ENCODE results near the gene MYT1. TPM values are rescaled to one million over a fixed set of nuclear protein-coding genes. Genes with fewer than 3 reads are reported as not detected.

The MYT1 gene
- total and polyA plus RNA-seq, 4 donors: under 0.01 to 6.5 (median 0.08) TPM

- Histone ChIP-seq H3K4me3 (ENCODE audit: low read depth in 1 of 3, low read length in 3 of 3) (no peak overlapping the region), H3K27me3 (ENCODE audit: control insufficient read depth in 4 of 4, insufficient read depth in 4 of 4, low read length in 3 of 4) (no peaks in the 10 kb centered on the region), H3K4me1 (ENCODE audit: control insufficient read depth in 4 of 4, insufficient read depth in 4 of 4, low read length in 3 of 4) (no peaks in the 10 kb centered on the region), H3K36me3 (ENCODE audit: control insufficient read depth in 4 of 4, insufficient read depth in 3 of 4, low read depth in 1 of 4, low read length in 3 of 4) (peaks cover 5 to 8% (median 6%) of the 10 kb centered on the region in 4 donors), H3K9ac (ENCODE audit: low read depth in 1 of 2, low read length in 2 of 2) (no peak overlapping the region), H3K27ac (ENCODE audit: low read depth in 1 of 2, low read length in 2 of 2) (no peak overlapping the region), H3K9me3 (ENCODE audit: control insufficient read depth in 4 of 4, low read length in 3 of 4) (no peaks in the 10 kb centered on the region)
- no peak for TF ChIP-seq FOXA2 (IDR thresholded peaks at IDR 0.05)
- TF ChIP-seq HNF4G (IDR thresholded peaks at IDR 0.05): no peak
- TF ChIP-seq SP1 (IDR thresholded peaks at IDR 0.05): no peak
- no peak for TF ChIP-seq TAF1 (conservative IDR thresholded peaks at IDR 0.05)
- no peak for TF ChIP-seq EGR1 (IDR thresholded peaks at IDR 0.05; ENCODE audit: low read depth in 2 of 2)
- TF ChIP-seq ZBTB33 (IDR thresholded peaks at IDR 0.05): no peak
- no peak for TF ChIP-seq RAD21 (IDR thresholded peaks at IDR 0.05)
- TF ChIP-seq HNF4A (conservative IDR thresholded peaks at IDR 0.05): no peak
- TF ChIP-seq REST (IDR thresholded peaks at IDR 0.05): no peak
- TF ChIP-seq RXRA (IDR thresholded peaks at IDR 0.05): no peak
- TF ChIP-seq YY1 (IDR thresholded peaks at IDR 0.05): no peak
- TF ChIP-seq CTCF (IDR thresholded peaks at IDR 0.05; ENCODE audit: low read depth, low read length, missing input control): no peak
- no peak for TF ChIP-seq ATF3 (IDR thresholded peaks at IDR 0.05)
- TF ChIP-seq FOXA1 (IDR thresholded peaks at IDR 0.05): no peak
- TF ChIP-seq NR2F2 (IDR thresholded peaks at IDR 0.05): no peak
- no peak for TF ChIP-seq JUND (IDR thresholded peaks at IDR 0.05)
- TF ChIP-seq GABPA (IDR thresholded peaks at IDR 0.05 in 1 of 2, conservative IDR thresholded peaks at IDR 0.05 in 1 of 2): no peak
- no peak for TF ChIP-seq MAX (IDR thresholded peaks at IDR 0.05)
- WGBS: 92% methylated on average over 4 of the region's 4 CpGs
- DNase-seq (ENCODE audit: low spot score): no peak
Observed at GRCh38 chr20:64278317-64278681, 114.0 kb downstream of the MYT1 start.
